Endothelial cell of umbilical vein (primary cell): ENCODE data around the gene MT1H.

ENCODE experiments used
- MYC ChIP-seq: IDR thresholded peaks from one replicate; pipeline ENCODE4 v1.6.1; 2011; ENCODE audit warnings: mild to moderate bottlenecking, low read depth, low read length
- TF ChIP-seq, protein P1 (sequence below), 2 donors: IDR thresholded peaks; 1 replicate in 1 of 2; 2 replicates in 1 of 2; pipeline ENCODE4 v1.5.1; 2011; ENCODE audit warnings: low read length in 2 of 2, mild to moderate bottlenecking in 2 of 2, moderate library complexity in 2 of 2, control low read depth in 1 of 2, inconsistent platforms in 1 of 2, low read depth in 1 of 2; ENCODE audit not compliant: insufficient read depth in 1 of 2; ENCODE audit errors: extremely low read depth in 1 of 2
- TF ChIP-seq, protein P2 (sequence below): IDR thresholded peaks from 2 replicates; pipeline ENCODE4 v1.6.1; 2011; ENCODE audit not compliant: insufficient read depth, insufficient read length

GRCh38 chr16:56682703-56683397 is 13.2 kb downstream of the MT1H start:
- TF ChIP-seq, protein P1, sequence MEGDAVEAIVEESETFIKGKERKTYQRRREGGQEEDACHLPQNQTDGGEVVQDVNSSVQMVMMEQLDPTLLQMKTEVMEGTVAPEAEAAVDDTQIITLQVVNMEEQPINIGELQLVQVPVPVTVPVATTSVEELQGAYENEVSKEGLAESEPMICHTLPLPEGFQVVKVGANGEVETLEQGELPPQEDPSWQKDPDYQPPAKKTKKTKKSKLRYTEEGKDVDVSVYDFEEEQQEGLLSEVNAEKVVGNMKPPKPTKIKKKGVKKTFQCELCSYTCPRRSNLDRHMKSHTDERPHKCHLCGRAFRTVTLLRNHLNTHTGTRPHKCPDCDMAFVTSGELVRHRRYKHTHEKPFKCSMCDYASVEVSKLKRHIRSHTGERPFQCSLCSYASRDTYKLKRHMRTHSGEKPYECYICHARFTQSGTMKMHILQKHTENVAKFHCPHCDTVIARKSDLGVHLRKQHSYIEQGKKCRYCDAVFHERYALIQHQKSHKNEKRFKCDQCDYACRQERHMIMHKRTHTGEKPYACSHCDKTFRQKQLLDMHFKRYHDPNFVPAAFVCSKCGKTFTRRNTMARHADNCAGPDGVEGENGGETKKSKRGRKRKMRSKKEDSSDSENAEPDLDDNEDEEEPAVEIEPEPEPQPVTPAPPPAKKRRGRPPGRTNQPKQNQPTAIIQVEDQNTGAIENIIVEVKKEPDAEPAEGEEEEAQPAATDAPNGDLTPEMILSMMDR (IDR thresholded peaks at IDR 0.05; ENCODE audit: extremely low read depth in 1 of 2, insufficient read depth in 1 of 2, low read depth in 1 of 2, low read length in 2 of 2) = no peak
- TF ChIP-seq, protein P2, sequence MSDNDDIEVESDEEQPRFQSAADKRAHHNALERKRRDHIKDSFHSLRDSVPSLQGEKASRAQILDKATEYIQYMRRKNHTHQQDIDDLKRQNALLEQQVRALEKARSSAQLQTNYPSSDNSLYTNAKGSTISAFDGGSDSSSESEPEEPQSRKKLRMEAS = no peak
- no peak for TF ChIP-seq MYC
